Loucy (cell line): ENCODE results near the gene CUX1.

ENCODE experiments used
- CTCF ChIP-seq: fragments of 200-600 bp; sonication (generic); conservative IDR thresholded peaks from 2 replicates; pipeline ENCODE4 v1.5.1; 2014; ENCODE audit warnings: mild to moderate bottlenecking, antibody characterized with exemption, low read length
- EZH2phosphoT487 ChIP-seq: fragments of 200-600 bp; IDR thresholded peaks from 2 replicates; pipeline ENCODE4 v1.6.1; 2018; ENCODE audit warnings: antibody characterized with exemption, mild to moderate bottlenecking, moderate library complexity, borderline replicate concordance

- TF ChIP-seq CTCF (no peak), EZH2phosphoT487 (no peak)
These were observed 358.2 kb downstream of the CUX1 start for GRCh38 chr7:102175423-102176170.
